ENCODE results near the gene ABLIM2.

ABLIM2 gene

GRCh38 chr4:8174970-8175369 is 16.4 kb upstream of the ABLIM2 start:
- DNase-seq = no peak

GRCh38 chr4:8173492-8174242 is 15.1 kb upstream of the ABLIM2 start:
- no peak for DNase-seq

GRCh38 chr4:8171984-8172924 is 13.6 kb upstream of the ABLIM2 start:
- DNase-seq = peak; percentile 53

GRCh38 chr4:8171266-8171665 is 12.7 kb upstream of the ABLIM2 start:
- DNase-seq = no peak

- no peak for DNase-seq
Observed at GRCh38 chr4:8170341-8170740, 11.7 kb upstream of the ABLIM2 start.

- DNase-seq = no peak
Observed at GRCh38 chr4:8169763-8170162, 11.2 kb upstream of the ABLIM2 start.

- DNase-seq = no peak
Observed at GRCh38 chr4:8168832-8169598, 10.4 kb upstream of the ABLIM2 start.

- DNase-seq = no peak
Observed at GRCh38 chr4:8168232-8168631, 9.6 kb upstream of the ABLIM2 start.

- no peak for DNase-seq
Observed at GRCh38 chr4:8167815-8168214, 9.2 kb upstream of the ABLIM2 start.

- DNase-seq = no peak
Observed at GRCh38 chr4:8167291-8167690, 8.7 kb upstream of the ABLIM2 start.

GRCh38 chr4:8165374-8165896 is 6.8 kb upstream of the ABLIM2 start:
- no peak for DNase-seq

GRCh38 chr4:8164687-8165086 is 6.1 kb upstream of the ABLIM2 start:
- no peak for DNase-seq

GRCh38 chr4:8164194-8164565 is 5.6 kb upstream of the ABLIM2 start:
- no peak for DNase-seq

GRCh38 chr4:8163436-8164193 is 5.0 kb upstream of the ABLIM2 start:
- DNase-seq = no peak

GRCh38 chr4:8163026-8163425 is 4.4 kb upstream of the ABLIM2 start:
- no peak for DNase-seq

- no peak for DNase-seq
Observed at GRCh38 chr4:8162625-8163024, 4.0 kb upstream of the ABLIM2 start.

- no peak for DNase-seq
Observed at GRCh38 chr4:8160572-8160971, 2.0 kb upstream of the ABLIM2 start.

- DNase-seq = no peak
Observed at GRCh38 chr4:8160233-8160560, 1.6 kb upstream of the ABLIM2 start.

- DNase-seq = no peak
Observed at GRCh38 chr4:8159537-8160232, 1.1 kb upstream of the ABLIM2 start.

GRCh38 chr4:8157944-8158709 is 486 bp downstream of the ABLIM2 start:
- no peak for DNase-seq

- no peak for DNase-seq
Observed at GRCh38 chr4:8157496-8157895, 1.1 kb downstream of the ABLIM2 start.

Measured in stimulated activated CD4-positive, alpha-beta T cell treated with anti-CD3 and anti-CD28 coated beads, Interleukin-4, amount 100 ng/mL, for 1 hour (primary cell).